ENCODE data around the gene MTUS2. TPM values are rescaled to one million over a fixed set of nuclear protein-coding genes. Genes with fewer than 3 reads are reported as not detected.

MTUS2 gene
- total RNA-seq, 6 donors from 2014 or later, result 0.11 to 1.6 (median 0.20) TPM; not detected in 1

GRCh38 chr13:29509999-29510589 lies 690.0 kb downstream of the MTUS2 start:
- Histone ChIP-seq H3K9me3 (no peaks in the 10 kb centered on the region), H3K27ac (no peak overlapping the region), H3K4me3 (no peak overlapping the region), H3K27me3 (no peaks in the 10 kb centered on the region), H3K36me3 (peaks cover 0 to 14% (median 3%) of the 10 kb centered on the region in 4 donors), H3K4me1 (peaks cover 0 to 5% (median 0%) of the 10 kb centered on the region in 4 donors)
- WGBS, 2 donors, result 90 to 94% methylated on average over 14 of the region's 14 CpGs
- ATAC-seq (ENCODE audit: low FRiP score in 2 of 2) (no peak), DNase-seq (no peak)
- TF ChIP-seq, protein P1, sequence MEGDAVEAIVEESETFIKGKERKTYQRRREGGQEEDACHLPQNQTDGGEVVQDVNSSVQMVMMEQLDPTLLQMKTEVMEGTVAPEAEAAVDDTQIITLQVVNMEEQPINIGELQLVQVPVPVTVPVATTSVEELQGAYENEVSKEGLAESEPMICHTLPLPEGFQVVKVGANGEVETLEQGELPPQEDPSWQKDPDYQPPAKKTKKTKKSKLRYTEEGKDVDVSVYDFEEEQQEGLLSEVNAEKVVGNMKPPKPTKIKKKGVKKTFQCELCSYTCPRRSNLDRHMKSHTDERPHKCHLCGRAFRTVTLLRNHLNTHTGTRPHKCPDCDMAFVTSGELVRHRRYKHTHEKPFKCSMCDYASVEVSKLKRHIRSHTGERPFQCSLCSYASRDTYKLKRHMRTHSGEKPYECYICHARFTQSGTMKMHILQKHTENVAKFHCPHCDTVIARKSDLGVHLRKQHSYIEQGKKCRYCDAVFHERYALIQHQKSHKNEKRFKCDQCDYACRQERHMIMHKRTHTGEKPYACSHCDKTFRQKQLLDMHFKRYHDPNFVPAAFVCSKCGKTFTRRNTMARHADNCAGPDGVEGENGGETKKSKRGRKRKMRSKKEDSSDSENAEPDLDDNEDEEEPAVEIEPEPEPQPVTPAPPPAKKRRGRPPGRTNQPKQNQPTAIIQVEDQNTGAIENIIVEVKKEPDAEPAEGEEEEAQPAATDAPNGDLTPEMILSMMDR (IDR thresholded peaks at IDR 0.05), result no peak

GRCh38 chr13:29510651-29511084 lies 690.5 kb downstream of the MTUS2 start:
- Histone ChIP-seq H3K27me3 (no peaks in the 10 kb centered on the region), H3K36me3 (peaks cover 0 to 20% (median 7%) of the 10 kb centered on the region in 4 donors), H3K4me1 (peaks cover 0 to 5% (median 0%) of the 10 kb centered on the region in 4 donors), H3K4me3 (no peak overlapping the region), H3K9me3 (no peaks in the 10 kb centered on the region), H3K27ac (no peak overlapping the region)
- DNase-seq (no peak), ATAC-seq (ENCODE audit: low FRiP score in 2 of 2) (no peak)
- 93 to 98% methylated on average over 6 to 10 of the region's 10 CpGs for WGBS, 2 donors
- no peak for TF ChIP-seq POLR2AphosphoS5 (IDR thresholded peaks at IDR 0.05)

DNA sequence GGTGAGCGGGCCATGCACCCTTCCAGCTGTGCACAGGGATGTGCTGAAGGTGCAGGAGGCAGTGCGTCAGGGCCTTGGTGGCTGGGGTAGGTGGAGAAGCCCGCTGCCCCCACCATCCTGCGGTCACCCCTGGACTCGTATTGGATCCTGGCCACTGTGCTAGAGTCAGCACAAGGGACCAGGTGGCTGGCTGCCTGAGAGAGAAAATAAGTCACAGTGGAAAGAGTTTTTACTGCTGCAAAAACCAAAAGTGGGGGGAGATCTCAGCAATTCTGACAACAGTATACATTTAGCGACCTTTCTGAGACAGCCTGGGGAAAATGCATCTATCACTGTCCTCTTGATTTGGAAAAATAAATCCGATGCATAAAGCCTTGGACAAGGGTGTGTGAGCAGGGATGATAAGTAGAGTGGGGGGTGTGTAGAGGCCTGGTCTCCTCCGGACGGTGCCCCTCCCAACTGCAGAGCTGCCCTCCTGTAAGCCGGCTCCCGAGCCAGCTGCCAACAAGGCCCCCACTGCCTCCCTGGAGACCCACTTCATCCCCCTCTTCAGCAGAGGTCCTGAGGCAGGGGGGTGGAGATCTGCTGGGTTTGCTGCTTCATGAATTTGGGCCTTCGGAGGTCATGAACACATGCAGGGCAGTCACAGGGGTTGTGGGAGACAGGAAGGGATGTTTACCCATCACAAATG lies 691.1 kb downstream of the MTUS2 start:
- Histone ChIP-seq H3K4me3 (no peak overlapping the region), H3K27ac (no peak overlapping the region), H3K4me1 (peaks cover 0 to 5% (median 0%) of the 10 kb centered on the region in 4 donors), H3K27me3 (no peaks in the 10 kb centered on the region), H3K36me3 (peaks cover 0 to 21% (median 10%) of the 10 kb centered on the region in 4 donors), H3K9me3 (no peaks in the 10 kb centered on the region)
- DNase-seq (no peak), ATAC-seq (ENCODE audit: low FRiP score in 2 of 2) (no peak)
- WGBS, 2 donors, result 84 to 88% methylated on average over 10 to 11 of the region's 12 CpGs
- no peak for TF ChIP-seq POLR2AphosphoS5 (IDR thresholded peaks at IDR 0.05)
- TF ChIP-seq, protein P1 (IDR thresholded peaks at IDR 0.05), result no peak
- TF ChIP-seq POLR2A (IDR thresholded peaks at IDR 0.05), result no peak
- TF ChIP-seq EP300 (IDR thresholded peaks at IDR 0.05), result no peak

DNA sequence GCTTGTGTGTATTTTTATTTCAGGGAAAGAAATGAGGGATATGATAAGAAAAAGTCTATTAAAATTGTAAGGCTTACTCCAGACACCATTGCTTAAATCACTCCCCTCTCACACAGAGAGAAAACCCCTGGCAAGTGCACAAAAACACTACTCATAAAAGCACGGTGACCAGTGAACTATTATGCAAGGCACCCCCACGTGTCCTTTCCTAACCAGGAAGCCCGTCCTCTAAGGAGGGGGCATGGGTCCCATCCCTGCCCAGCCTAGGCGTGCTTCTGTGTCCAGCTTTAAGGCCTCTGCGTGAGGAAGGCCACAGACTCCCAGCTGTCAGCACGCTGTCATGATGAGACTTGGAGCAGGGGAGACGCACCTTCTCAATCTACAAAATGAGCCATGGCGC lies 691.8 kb downstream of the MTUS2 start:
- no peak for DNase-seq
- no peak for TF ChIP-seq POLR2AphosphoS5 (IDR thresholded peaks at IDR 0.05)
- TF ChIP-seq, protein P1 (IDR thresholded peaks at IDR 0.05), result no peak
- no peak for TF ChIP-seq POLR2A (IDR thresholded peaks at IDR 0.05)
- no peak for TF ChIP-seq EP300 (IDR thresholded peaks at IDR 0.05)
- H3K4me3 ChIP-seq, result no peak overlapping the region
- no peaks in the 10 kb centered on the region for H3K9me3 ChIP-seq
- no peaks in the 10 kb centered on the region for H3K27me3 ChIP-seq
- H3K27ac ChIP-seq, result no peak overlapping the region
- peak in 1 of 2 donors; percentile 40 for ATAC-seq (ENCODE audit: low FRiP score in 2 of 2)
- 79 to 84% methylated on average over 6 to 8 of the region's 8 CpGs for WGBS, 2 donors
- peaks cover 0 to 5% (median 0%) of the 10 kb centered on the region in 4 donors for H3K4me1 ChIP-seq
- H3K36me3 ChIP-seq, result peaks cover 0 to 25% (median 15%) of the 10 kb centered on the region in 4 donors

DNA sequence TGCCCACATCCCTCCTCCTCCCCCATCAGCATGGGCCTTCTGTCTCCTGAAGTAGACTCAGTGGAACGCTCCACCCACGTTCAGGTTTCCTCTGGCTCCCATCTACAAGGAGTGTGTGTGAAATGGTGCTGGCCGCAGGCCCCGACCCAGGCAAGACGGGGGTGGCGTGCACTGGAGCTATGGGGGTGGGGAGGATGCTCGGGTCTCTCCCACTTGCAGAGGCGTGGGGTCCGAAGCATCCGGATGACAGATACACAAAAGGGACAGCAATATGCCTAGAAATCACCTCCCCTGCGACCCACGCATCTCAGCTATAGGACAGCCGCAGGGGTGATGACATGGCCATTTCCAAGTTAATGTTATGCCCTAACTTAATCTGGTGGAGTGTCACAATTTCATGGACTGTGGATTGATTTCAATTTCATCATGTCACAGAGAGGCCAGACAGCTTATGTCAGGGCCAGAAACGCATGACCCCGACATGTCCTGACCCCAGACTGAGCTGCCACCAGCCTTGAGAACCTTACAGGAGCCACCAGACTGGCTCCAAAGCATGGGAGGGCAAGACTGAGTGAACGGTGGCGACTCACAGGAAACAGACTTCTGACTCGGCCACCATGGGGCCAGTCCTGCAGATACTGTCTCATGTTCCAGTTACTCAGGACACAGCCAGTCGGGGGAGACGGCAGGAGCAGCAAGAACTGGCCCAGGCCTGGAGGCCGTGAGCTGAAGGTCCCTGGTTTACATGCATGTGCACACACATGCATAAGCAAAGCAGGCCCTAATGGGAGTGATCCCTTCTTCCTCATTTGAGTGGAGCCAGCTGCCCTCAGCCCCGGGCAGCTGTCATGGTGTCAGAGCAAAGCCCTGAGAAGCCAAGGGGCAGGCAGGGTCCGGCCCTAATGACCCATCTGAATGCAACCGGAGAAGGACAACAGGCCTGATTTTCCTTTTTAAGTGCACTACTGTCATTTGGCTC lies 693.2 kb downstream of the MTUS2 start:
- ATAC-seq (ENCODE audit: low FRiP score in 2 of 2), result no peak
- no peak overlapping the region for H3K27ac ChIP-seq
- peaks cover 0 to 26% (median 18%) of the 10 kb centered on the region in 4 donors for H3K36me3 ChIP-seq
- H3K9me3 ChIP-seq, result no peaks in the 10 kb centered on the region
- peaks cover 0 to under 1% (median 0%) of the 10 kb centered on the region in 4 donors for H3K4me1 ChIP-seq
- DNase-seq, result no peak
- H3K4me3 ChIP-seq, result no peak overlapping the region
- 87 to 92% methylated on average over 15 to 24 of the region's 24 CpGs for WGBS, 2 donors
- no peaks in the 10 kb centered on the region for H3K27me3 ChIP-seq
- TF ChIP-seq POLR2A (IDR thresholded peaks at IDR 0.05) (no peak), POLR2AphosphoS5 (IDR thresholded peaks at IDR 0.05) (no peak)
- TF ChIP-seq, protein P1 (IDR thresholded peaks at IDR 0.05), result no peak
